MV-4-11 (cell line): Measurements from ENCODE around the gene TLDC2.
"Not testable (repeated sequence)": the region's sequence is repeated elsewhere in the genome, so short reads cannot be mapped to it uniquely, and the experiment has no call there.

Experiments used
- DNase-seq: peaks from one replicate; lab custom pipeline; 2025; lab: John Stamatoyannopoulos, UW

The TLDC2 gene

DNA sequence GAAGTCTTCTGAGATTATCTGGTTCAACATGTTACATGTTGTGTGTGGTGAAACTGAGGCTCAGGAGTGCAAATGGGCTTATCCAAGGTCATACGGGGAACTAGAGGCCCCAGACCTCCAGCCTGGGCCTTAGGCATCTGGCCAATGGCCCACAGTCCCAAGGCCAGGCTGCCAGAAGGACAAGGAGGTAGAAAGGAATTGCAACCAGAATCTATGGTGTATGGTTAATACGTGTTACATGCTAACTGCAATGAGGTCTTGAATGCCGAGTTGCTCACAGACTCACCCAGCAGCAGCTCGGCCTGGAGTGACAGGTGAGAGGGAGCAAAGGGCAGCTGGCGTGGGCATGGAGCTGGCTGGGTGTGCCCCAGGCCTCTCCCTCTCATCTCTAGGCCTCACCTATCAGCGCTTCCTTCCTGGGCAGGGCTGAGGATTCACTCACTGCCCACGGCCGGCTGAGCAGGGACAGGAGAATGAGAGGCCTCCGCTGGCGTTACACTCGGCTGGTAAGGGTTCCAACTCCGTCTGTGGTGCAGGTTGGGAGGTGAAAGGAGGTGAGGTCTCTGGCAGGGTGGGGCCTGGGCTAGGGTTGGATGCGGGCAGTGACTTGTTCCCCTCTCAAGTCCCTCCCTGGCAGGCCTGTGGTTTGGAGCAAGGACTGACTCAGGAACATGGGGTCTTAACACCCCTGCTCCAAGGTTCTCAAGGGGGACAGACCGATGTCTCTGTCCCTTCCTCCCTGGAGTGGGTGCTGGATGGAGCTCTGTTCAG is at the start of gene TLDC2:
Gene TLDC2, plus strand, starts transcription at position 437 of the 771 bp plus-strand sequence. Its CDS starts 37 bp downstream, at position 474.
- DNase-seq, result no peak

DNA sequence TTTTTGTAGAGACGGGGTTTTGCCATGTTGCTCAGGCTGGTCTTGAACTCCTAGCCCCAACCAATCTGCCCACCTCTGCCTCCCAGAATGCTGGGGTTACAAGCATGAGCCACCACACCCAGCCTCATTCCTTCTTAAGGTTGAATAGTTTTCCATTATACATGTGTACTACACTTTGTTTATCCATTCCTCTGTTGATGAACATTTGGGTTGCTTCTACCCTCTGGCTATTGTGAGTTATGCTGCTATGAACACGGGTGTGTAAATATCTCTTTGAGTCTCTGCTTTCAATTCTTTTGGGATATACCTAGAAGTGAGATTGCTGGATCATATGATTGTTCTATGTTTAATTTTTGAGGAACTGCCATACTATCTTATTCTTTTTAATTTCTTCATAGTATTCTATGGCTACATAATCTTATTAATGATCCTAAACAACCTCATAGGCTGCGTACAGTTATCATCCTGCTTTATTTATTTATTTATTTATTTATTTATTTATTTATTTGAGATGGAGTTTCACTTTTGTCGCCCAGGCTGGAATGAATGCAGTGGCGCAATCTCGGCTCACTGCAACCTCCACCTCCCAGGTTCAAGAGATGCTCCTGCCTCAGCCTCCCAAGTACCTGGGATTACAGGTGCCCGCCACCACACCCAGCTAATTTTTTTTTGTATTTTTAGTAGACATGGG is 49.2 kb upstream of the TLDC2 start:
- DNase-seq, result no peak

DNA sequence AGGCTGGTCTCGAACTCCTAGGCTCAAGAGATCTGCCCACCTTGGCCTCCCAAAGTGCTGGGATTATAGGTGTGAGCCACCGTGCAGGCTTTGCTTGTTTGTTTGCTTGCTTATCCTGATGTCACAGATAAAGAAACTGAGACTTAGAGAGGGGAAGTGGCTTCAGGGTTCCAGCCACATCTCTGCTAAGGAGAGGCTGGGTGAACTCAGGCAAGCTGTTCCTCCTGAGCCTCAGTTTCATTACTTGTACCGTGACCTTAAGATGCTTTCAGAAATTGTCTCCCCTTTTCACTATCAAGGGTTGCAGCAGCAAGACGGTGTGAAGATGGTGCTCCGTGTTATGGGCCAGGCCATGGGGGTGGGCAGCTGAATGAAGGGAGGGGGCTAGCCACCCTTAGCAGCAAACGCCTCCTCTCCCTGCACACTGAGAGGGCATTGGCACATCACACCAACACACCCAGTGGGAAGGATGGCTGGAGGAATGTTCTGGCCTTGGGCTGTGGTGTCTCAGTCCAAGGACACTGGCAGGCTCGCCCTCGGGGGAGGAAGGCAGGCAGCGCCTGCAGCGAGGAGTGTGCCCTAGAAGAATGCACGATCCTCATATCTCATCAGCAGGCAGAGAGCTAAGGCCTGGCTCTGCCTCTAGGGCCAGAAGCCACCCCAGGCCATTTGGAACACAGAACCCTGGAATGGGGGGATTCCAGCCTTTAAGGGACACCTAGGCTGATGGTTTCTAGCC is 48.2 kb upstream of the TLDC2 start:
- DNase-seq, result peak; percentile 25

DNA sequence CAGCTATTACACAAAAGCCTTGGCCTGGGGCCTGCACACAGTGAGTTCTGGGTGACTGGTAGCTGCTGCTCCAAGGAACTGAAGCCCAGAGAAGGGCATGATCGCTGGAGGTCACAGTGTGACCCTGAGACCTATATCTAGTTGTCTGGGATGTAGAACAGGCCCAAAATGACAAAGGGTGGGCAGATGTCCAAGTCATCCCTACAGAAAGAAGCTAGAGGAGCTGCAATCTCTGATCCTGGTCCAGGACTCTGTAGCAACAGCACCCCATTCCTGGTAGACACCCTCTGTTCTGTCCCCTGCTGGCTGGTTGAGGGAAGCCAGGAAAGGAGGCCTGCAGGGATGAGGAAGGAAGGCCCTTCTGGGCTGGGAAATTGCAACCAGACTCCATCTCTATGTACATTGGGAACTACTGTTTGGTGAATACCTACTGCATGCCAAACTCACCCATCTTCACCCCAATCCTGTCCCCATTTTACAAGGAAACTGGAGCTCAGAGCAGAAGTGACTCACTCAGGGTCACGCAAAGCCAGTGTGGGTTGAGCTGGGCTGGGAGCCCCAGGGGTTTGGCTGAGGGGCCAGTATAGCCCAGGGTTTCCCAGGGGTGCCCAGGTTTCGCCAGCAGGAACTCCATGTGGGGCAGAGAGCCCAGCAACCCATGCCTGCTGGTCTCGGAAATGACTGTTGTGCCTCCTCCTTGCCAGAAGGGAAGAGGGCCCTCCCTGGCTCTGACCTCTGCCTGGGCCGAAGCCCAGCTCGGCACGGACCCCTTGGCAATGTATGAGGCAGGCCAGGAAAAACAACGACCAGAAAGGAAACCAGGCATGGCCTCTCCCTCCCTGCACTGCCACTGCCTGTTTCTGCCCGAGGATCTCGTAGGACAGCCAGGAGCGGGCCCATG is 44.9 kb upstream of the TLDC2 start:
- DNase-seq, result no peak

DNA sequence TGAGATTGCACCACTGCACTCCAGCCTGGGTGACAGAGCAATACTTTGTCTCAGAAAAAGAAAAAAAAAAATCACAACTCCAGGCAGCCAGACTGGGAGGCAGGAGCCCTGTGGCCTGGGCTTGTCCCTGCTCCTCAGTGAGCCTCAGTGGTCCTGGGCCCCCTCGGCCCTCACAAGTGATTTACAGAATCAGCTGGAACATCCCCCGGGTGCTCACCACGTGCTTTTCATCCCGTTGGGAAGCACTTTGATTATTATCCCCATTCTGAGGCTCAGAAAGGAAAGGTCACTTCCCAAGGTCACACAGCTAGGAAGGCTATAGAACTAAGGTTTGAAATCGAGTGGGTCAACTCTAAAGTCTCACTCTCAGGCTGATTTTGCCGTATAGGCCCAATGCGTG is 43.1 kb upstream of the TLDC2 start:
- DNase-seq, result no peak

DNA sequence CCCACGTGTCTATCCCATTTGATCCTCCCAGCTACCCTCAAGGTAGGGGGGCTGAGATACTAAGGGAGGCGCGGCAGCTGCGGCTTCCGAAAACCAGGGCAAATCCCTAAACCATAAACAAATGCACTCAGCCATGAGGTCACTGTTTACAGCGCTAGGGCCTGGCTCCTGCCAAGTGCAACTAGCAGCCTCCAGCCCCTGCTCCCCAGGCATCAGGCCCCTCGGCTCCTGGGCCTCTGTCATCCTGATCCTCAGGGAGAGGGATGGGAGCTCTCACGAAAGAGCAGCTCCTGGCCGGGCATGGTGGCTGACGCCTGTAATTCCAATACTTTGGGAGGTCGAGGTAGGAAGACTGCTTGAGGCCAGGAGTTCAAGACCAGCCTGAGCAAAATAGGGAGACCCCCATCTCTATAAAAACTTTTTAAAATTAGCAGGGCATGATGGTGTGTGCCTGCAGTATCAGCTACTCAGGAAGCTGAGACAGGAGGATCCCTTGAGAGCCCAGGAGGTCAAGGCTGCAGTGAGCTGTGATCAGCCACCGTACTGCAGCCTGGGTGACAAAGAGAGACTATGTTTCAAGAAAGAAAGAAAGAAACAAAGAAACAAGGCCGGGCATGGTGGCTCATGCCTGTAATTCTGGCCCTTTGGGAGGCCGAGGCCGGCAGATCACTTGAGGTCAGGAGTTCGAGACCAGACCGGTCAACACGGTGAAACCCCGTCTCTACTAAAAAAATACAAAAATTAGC is 42.5 kb upstream of the TLDC2 start:
- no peak for DNase-seq

DNA sequence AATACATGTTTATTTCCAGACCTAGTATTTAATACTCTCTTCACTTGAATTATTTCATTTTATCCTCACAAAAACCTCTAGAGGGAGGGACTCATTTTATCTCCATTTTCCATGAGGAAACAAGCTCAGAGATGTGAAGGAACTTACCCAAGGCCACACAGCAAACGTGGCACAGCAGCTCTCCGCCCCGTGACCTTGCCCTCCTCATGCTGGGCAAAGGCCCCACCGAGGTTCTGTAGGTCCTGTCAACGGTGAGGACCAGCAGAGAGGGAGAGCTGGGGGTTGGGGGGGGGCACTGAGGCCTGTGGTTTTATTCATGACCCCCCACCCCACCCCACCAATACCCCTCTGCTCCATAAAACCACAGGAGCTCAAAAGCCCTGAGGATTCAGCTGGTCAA is 40.9 kb upstream of the TLDC2 start:
- DNase-seq, result no peak

DNA sequence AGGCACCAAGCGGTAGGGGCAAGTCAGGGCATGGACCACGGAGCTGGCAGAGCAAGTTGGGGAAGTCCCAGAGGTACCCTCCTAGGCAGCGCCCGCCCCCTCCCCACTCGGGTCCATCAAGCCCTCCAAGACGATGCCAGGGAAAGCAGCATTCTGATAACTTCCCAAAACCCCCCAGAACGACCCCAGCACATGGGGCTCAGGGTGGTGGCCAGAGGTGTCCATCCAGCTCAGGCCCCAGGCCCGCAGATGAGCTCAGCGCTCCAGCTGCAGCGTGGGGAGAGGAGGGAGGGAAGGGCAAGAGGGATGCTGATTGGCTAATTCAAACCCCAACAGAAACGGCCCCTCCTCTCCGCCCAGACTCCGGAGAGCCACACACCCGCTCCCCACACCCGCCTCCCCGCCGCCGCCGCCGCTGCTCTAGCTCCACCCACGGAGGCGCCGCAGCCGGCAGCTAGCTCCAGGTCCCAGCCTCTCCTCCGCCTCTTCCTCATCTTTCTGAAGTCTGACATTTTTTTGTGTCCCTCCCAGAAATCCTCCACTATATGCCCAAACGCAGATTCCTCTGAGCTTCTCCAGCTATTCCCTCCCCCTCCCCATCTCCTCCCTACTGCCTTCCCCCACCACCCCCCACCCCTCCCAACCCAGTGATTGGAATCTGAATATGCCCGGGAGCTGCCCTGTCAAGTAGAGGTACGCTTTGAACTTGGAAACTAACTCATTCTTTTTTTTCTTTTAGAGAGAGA is 40.3 kb upstream of the TLDC2 start:
- peak; percentile 91 for DNase-seq

DNA sequence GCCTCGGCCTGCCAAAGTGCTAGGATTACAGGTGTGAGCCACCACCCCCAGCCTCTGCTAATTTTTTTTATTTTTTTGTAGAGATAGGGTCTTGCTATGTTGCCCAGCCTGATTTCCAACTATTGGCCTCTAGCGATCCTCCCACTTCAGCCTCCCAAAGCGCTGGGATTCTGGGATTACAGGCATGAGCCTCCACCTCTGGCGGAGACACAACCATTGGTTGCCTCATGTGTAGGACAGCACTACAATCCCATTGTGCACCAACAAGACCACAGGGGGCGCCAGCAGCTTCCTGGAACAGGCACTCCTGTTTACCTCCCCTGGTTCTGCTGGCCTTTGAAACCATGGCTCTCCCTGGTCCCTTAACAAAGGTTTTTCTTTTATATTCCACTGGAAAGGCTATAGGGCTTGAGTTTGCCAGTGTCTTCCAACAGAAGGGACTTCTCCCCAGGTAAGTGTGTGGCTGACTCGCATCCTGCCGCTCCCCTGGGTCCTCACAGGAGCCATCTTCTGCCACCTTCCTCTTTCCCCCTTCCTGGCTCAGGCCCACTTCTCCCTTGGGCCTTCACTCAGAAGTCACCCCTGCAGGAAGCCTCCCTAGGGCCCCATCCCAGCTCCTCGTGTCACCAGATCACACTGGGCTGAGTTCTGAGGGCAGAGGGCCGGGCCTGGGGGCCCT is 39.2 kb upstream of the TLDC2 start:
- peak; percentile 64 for DNase-seq

DNA sequence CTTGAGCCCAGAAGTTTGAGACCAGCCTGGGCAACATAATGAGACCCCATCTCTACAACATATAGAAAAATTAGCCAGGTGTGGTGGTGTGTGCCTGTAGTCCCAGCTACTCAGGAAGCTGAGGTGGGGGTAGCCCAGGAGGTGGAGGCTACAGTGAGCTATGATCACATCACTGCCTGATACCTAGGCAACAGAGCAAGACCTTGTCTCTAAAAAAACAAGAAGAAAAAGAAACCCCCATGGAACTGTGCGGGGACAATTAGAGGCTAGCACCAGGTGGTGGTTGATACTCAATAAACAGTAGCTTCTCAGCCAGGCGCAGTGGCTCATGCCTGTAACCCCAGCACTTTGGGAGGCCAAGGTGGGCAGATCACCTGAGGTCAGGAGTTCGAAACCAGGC is 37.6 kb upstream of the TLDC2 start:
- not testable (repeated sequence) for DNase-seq

DNA sequence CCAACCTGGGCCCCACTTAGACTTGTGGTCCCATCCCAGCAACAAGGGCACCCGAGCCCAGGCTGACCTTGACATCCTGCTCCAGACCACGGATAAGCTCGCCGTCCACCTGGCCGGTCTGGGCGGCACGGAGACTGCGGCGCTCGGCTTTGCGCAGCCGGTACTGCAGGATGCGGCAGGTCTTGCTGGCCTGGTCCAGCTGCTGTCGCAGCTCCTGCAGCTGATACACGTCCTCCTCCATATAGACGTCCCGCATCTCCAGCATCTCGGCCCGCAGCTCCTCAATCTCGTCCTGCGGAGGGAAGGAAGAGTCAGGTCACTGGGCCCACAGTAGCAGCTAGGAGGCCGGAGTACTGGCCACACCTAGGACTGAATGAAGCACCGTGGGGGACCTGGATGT is 36.8 kb upstream of the TLDC2 start:
- DNase-seq, result no peak

DNA sequence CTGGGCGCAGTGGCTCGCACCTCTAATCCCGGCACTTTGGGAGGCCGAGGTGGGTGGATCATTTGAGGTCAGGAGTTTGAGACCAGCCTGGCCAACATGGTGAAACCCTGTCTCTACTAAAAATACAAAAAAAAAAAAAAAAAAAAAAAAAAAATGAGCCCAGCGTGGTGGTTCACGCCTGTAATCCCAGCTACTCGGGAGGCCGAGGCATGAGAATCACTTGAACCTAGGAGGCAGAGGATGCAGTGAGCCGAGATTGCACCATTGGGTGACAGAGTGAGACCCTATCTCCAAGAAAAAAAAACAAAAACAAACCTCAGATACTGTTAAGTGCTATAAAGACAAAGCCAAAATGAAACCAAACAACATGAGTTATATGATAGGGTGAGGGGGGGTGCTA is 34.9 kb upstream of the TLDC2 start:
- not testable (repeated sequence) for DNase-seq

DNA sequence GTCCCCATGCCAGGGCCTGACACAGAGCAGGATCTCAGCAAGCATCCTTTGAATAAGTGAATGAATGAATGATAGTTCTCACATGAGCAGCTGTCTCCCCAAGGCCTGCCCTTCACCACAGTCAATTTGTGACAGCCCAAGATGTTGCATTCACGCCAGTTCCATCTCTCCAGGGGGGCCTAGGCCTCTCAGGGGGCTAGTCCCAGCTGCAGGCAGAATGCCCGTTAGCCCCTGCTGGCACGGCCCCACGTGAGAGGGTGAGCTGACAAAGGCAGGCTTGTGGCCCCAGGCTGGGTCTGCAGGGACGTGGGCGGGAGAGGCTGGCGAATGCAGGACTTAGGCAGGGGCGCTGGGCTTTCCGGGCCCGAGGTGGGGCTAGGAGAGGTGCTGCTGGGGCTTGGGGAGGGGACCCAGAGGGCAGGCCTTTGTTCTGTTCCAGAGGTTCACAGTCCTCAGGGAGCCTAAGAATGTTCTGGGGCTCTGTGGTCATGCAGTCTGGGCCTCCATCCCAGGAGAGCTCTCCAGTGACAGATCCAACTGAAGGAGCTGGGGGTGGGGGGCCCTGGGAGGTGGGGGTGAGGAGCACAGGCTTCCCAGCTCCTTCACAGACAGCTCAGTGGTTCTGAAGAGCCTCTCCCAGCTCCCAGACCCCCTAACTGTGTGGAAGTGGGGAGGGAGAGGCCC is 30.5 kb upstream of the TLDC2 start:
- DNase-seq, result no peak

DNA sequence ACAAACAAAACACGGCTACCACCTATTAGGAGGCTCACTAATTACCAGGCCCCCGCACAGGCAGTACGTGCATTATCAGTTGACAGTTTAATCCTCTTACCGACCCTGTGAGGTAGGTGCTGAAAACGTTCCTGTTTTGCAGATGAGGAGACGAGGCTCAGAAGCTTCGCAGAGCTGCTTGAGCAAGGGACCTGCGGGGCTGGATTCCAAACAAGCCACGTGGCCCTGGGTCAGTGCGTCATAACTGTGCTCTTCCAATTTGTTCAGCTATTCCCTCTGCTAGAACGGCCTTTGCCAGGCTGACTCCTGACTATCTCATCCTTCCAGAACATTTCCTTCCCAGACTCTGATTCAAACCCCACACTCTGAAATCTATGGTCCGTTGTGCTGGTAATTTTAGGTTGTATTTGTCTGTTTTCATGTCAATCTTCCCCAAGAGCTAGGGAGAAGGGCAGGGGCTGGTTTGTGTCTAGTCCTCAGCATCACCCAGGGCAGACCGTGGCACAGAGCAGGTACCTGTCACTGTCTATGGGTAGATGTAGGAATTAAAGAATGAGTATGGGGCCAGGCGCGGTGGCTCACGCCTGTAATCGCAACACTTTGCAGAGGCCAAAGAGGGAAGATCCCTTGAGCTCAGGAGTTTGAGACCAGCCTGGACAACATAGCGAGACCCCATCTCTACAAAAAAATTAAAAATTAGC is 28.8 kb upstream of the TLDC2 start:
- DNase-seq, result no peak

DNA sequence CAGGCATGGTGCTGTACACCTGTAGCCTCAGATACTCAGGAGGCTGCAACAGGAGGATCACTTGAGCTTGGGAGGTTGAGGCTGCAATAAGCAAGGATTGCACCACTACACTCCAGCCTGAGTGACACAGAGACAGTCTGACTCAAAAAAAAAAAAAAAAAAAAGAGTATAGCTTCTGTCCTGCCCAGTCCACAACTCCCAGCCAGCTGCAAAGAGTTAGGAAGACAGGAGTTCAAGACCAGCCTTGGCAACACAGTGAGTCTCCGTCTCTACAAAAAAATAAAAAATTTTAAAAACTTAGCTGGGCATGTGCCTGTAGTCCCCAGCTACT is 28.3 kb upstream of the TLDC2 start:
- peak; percentile 15 for DNase-seq

DNA sequence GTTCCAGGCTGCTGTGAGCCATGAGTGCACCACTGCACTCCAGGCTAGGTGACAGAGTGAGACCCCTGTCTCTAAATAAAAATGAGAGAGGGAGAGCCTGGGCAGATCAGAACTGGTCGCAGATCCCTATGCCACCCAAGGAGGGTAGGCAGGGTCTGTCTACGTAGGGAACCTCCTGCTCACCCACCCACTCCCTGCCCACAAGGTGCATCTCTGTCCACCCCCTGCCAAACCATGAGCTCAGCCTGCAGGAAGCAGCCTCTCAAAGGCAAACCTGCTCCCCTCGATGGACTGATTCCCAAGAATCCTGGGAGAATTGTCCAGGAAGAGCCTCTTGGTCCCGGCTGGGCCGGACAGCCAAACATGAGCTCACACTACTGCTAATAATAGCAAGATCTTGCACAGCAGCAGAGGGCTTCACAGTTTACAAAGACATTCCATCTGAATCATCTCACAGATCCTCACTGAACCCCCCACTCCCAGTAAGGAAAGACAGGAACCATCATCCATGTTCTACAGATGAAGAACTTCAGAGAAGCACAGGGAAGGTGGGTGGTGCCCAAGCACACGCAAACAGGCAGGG is 27.8 kb upstream of the TLDC2 start:
- no peak for DNase-seq

DNA sequence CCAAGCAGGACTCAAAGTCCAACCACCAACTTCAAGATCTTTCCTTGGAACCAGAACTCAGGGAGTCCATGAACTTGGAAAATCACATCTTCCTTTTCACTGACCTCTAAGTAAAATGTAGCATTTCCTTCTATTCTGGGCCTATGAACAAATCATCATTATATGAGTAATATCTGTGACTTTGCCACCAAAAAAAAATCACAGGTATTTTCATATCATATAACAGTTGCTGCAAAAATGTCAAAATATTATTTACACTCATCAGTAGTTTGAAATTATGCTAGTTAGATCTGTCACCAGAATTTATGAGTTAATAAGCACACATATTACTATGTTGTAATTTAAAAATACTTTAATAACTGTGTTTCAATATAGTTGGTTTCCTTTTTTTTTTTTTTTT is 27.3 kb upstream of the TLDC2 start:
- no peak for DNase-seq

DNA sequence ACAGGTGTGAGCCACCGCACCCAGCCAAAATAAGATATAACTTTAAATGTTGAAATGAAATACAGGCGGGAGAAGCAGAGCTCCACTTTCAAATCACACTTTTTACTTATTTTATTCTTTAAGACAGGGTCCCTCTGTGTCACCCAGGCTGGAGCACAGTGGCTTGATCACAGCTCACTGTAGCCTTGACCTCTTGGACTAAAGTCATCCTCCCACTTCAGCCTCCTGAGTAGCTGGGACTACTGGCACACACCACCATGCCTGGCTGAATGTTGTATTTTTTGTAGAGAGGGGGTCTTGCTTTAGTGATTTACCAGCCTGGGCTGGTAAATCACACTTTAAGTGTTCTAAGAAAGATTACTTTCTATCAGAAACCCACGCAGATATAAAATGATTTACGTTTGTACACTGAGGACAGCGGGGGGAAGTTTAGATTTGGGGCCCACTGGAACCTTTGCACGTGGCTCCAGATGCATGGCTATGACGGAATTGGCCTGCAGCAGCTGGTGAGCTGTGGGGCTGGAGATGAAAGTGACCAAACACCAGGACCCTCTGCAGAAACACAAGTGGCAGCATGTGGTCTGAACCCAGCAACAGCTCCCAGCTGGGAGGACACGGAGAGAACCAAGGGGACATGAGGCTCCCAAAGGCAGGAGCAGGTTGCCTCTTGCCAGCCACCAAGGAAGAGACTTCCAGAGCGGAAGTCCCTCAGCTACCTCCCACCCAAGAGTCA is 26.4 kb upstream of the TLDC2 start:
- no peak for DNase-seq
